GM19324 (cell line): ENCODE data around the gene CASQ1.

Experiments used
- ATAC-seq: cut with Tn5 transposase; IDR thresholded peaks from one replicate; pipeline ENCODE4 v1.9.1; 2021; ENCODE audit warnings: mild to moderate bottlenecking, moderate library complexity; ENCODE audit not compliant: unreplicated experiment, low FRiP score

The CASQ1 gene

GRCh38 chr1:160168016-160168415 is 22.4 kb upstream of the CASQ1 start:
- ATAC-seq = no peak

- no peak for ATAC-seq
Observed at GRCh38 chr1:160168609-160169369, 21.6 kb upstream of the CASQ1 start.

GRCh38 chr1:160169553-160170399 is 20.6 kb upstream of the CASQ1 start:
- ATAC-seq = no peak

DNA sequence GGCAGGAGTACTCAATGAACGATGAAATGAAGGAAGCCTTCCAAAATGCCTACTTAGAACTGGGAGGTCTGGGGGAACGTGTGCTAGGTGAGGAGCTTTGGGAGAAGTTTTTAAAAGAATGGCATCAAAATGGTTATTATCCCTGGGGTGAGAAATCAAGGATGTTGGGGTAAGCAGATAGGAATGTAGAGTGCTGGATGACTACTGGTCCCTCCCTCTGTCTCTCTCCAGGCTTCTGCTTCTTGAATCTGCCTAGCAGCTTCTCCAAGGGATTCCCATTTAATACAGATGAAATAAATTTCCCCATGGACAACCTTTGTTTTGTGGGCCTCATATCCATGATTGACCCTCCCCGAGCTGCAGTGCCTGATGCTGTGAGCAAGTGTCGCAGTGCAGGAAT is 19.0 kb upstream of the CASQ1 start:
- ATAC-seq = no peak

- no peak for ATAC-seq
Observed at GRCh38 chr1:160171980-160172379, 18.4 kb upstream of the CASQ1 start.

- ATAC-seq = no peak
Observed at GRCh38 chr1:160177231-160177630, 13.1 kb upstream of the CASQ1 start.

DNA sequence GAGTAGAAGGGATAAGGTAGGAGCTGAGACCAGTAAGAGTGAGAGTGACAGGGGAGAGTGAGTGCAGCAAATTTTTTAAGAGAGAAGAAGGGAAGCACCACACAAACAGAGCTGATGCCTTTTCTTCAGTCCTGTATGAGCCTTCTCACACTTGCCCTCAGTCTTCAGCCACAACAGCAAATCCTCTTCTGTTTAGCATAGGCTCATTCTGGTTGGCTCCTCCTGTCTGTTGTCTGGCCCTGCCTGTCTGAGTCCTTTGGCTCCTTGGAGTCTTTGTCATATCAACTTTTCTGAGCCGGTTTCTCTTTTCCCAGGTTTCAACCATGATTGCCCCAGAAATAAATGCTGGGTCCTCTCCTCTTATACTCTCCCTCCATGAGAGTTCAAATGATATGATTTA is 12.7 kb upstream of the CASQ1 start:
- no peak for ATAC-seq

DNA sequence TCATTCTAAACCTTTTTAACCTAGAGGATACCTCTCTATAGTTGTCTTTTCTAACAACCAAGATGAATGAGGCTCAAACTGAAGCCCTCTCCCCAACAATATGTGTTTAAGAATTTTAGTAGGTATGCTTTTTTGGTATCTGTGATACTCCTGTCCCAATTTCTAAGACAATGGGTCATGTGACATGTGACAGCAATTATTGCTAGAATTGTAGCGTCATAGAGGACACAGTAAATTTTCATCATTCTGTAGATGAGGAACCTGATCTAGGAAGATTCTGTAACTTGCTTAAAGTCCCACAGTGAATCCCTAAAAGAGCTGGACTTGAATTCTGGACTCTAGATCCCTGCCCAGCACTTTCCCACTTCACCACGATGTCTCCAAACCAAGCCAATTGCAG is 11.6 kb upstream of the CASQ1 start:
- no peak for ATAC-seq

DNA sequence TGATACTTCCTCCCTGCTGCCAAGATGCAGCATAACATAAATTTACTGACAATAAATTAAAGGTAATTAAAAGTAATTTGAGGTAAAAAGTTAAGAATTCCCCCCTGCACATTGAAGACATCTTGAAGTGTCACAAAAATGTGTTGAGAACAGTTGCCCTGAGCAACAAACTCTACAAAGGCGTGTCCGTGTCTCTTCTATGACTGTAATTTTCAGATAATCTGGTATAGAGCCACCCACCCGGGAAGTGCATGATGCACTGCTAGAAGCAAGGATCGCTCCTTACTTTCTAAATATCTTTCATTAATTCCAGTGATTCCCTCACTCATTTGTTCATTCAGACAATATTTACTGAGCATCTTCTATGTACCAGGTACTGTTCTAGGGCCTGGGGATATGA is 11.0 kb upstream of the CASQ1 start:
- no peak for ATAC-seq

DNA sequence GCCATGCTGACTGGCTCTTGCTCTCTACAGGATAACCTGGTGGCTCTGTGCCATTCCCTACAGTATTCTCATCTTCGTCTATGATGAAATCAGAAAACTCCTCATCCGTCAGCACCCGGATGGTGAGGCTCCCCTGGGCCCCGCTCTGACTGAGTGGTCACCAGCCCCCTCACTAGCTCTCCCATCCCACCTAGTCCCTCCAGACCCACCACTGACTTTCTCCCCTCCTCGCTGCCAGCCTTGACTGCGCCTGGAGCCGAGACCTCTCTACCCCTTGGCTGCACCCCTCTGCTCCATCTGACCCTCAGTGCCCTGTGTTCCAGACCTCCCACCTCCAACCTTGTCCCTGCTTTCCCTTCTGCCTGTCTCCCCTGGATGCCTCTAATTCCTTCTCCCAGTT is 4.1 kb upstream of the CASQ1 start:
- ATAC-seq = no peak

DNA sequence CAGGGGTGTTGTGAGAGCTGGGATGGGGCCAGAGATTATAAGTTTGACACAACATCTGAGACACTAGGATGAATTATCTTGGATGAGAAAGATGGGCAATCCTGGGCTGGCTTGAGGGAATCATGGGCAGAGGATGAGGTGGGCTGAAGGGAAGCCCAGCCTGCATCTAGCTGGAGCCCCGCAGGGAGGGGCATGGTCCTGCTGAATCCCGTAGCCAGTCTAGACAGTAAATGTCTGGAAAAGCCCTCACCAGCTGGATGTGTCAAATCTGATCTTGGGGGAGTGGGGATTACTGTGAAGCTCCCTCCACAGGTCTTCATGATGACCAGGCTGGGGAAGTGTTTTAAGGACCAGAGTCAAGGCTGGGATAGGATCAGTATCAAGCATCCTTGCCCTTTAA is 3.6 kb upstream of the CASQ1 start:
- no peak for ATAC-seq

DNA sequence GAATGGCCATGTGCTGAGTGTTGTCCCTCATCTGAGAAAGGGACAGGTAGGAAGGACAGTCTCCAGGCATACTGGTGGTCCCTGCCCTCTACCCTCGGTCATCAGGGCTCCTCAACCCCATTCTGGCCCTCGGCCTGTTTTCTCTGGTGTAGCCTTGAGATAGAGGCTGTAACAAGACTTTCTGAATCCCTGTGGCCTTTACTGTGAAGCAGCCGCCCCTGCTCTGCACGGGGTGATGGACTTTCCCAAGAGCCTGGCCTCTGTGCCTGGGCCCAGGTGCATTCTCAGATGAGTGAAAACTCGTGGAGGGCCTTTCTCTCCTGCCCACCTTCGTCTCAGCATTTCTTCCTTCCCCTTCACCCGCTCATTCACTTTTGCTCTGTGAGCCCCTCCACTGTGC is 3.0 kb upstream of the CASQ1 start:
- ATAC-seq = no peak

GRCh38 chr1:160188341-160188740 is 2.0 kb upstream of the CASQ1 start:
- no peak for ATAC-seq

GRCh38 chr1:160191756-160192155 is 1.4 kb downstream of the CASQ1 start:
- no peak for ATAC-seq

- ATAC-seq = no peak
Observed at GRCh38 chr1:160192234-160192633, 1.9 kb downstream of the CASQ1 start.

GRCh38 chr1:160193091-160193819 is 2.9 kb downstream of the CASQ1 start:
- no peak for ATAC-seq

DNA sequence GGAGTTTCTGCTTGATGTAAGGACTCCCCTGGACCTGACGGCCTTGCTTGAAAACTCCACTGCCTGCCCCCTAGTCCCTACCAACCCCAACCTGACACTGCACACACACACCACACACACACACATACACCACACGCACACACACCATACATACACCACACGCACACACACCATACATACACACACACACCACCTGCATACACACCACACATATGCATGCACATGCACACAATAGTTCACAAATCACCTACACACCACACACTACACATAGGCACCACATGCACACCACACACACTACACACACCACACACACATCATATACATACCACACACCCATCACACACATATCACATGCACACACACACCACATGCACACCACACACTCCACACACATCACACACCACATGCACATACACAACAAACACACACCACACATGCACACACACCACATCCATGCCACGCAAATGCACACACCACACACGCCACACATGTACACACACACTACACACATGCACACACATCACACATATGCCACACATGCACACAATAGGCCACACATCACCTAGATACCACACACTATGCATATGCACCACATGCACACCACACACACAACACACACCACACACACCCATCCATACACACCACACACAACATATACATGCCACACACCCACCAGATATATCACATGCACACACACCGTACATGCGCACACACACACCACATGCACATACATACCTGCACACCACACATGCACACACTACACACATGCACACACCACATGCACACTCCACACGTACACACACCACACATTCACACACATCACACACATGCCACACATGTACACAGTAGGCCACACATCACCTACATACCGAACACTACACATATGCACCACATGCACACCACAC is 3.7 kb downstream of the CASQ1 start:
- no peak for ATAC-seq

DNA sequence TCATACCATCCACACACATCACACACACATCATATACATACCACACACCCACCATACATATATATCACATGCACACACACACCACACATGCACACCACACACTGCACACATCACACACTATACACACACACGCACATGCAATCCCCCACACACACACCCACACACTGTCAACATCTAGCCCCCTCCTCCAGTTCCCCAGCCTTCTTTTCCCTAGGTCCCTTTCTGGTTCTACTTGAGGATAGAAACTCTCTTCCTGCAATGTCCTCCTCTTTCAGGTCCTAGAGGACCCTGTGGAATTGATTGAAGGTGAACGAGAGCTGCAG is 4.3 kb downstream of the CASQ1 start:
- no peak for ATAC-seq

- no peak for ATAC-seq
Observed at GRCh38 chr1:160196143-160196542, 5.8 kb downstream of the CASQ1 start.

GRCh38 chr1:160197231-160197630 is 6.9 kb downstream of the CASQ1 start:
- no peak for ATAC-seq
